HG03066 (cell line): ENCODE measurements around the gene CCNL2.
"Not testable (repeated sequence)": the region's sequence is repeated elsewhere in the genome, so short reads cannot be mapped to it uniquely, and the experiment has no call there.

Source experiments
- ATAC-seq: cut with Tn5 transposase; IDR thresholded peaks from one replicate; pipeline ENCODE4 v1.9.1; 2021; ENCODE audit warnings: low read depth; ENCODE audit not compliant: unreplicated experiment

CCNL2 gene

DNA sequence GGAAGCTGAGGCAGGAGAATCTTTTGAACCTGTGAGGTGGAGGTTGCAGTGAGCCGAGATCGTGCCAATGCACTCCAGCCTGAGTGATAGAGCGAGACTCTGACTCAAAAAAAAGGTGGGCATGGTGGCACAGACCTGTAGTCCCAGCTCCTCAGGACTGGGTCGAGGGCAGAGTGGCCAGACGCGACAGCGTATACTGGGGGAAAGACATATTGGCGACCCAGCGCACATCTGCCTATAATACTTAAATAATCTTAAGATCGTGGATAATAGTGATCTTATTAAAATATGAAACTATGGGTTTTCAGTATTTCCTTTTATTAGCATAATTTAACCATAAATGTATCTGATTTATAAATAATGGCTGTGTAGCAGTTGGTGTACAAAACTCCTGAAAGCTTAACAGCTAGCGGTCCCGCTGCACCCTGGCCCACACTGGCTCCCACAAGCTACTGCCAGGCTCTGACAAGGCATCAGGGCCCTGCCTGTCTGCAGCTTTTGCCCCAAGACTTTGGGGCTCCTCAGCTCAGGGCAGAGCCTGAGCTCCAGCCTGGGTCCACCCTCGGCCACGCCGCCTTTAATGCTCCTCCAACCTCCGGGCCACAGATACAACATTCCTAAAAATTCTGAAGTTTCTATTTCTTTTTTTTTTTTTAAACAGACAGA, 21.5 kb downstream of the CCNL2 start:
- ATAC-seq = no peak

- ATAC-seq = no peak
Observed at GRCh38 chr1:1376551-1377226, 22.4 kb downstream of the CCNL2 start.

DNA sequence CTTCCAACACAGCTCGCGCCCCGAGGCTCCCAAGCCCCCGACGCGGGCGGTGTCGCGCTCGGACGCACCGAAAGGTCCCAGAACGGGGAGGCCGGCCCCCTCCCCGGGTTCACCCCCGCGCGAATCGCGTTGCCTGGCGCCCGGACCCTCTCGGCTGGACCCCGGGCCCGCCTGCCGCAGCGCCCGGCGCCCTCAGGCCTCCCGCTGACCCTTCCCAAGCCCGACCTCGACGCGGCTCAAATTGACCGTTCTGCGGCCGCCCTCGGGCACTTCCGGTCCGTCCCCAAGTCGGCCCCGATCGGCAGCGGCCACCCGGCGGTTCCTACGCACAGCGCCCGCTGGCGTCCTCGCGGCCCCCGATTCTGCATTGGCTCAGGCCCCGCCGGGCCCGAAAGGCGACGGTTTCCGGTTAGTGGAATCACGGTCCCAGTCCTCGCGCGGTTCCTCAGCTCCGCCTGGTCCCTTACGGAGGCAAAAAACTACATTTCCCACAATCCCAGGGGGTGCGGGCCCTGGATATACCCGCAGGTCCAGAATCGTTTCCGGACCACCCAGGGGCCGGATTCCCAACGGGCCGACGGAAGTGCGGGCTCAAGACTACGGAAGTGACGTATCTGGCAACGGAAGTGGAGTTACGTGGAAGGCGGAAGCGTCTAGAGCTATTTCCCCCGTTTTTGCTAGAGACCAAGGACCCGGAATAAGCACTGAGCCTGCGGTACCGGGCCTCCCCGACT, 24.0 kb downstream of the CCNL2 start, which contains the start of gene AURKAIP1:
TSS of gene AURKAIP1 (minus strand) at position 279 of the 734 bp plus-strand sequence. CDS start 451 bp downstream, outside the sequence.
- ATAC-seq = peak; percentile 87

GRCh38 chr1:1374589-1374928, 24.6 kb downstream of the CCNL2 start:
- no peak for ATAC-seq

DNA sequence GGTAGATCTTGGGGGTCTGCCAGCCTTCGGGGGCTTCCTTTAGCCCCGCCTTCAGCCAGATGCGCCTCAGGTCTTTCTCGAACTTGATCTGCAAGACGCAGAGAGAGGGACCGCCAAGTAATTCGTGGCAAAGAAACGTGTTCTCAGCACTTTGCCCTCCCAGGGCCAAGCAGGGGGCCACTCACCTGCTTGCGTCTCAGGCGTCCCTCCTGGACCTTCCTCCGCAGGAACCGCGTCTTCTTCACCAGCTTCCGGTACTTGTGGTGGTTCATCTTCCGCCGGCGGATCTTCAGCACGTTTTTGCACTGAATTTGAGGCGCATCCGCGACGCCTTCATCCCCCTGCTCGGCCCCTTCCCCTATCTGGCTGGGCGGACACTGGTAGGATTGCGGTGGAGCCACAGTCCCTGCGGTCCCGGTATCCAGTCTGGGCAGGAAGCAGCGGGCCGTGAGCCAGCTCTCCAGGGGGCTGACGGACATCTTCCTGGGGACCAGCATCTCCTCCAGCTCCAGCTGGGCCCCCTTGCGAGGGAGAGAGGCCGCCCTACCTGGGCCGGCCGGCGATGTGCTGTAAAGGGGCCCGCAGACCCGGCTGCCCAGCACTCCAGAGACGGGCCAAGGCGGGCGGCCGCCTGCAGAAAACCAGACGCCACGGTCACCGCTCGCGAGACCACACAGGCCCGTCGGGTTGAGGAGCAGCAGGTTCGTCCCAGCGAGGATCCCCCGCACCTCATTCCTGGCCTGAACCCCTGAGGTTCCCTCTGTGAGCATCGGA, 25.1 kb downstream of the CCNL2 start:
- ATAC-seq = no peak

GRCh38 chr1:1373051-1373814, 25.9 kb downstream of the CCNL2 start:
- ATAC-seq = no peak

DNA sequence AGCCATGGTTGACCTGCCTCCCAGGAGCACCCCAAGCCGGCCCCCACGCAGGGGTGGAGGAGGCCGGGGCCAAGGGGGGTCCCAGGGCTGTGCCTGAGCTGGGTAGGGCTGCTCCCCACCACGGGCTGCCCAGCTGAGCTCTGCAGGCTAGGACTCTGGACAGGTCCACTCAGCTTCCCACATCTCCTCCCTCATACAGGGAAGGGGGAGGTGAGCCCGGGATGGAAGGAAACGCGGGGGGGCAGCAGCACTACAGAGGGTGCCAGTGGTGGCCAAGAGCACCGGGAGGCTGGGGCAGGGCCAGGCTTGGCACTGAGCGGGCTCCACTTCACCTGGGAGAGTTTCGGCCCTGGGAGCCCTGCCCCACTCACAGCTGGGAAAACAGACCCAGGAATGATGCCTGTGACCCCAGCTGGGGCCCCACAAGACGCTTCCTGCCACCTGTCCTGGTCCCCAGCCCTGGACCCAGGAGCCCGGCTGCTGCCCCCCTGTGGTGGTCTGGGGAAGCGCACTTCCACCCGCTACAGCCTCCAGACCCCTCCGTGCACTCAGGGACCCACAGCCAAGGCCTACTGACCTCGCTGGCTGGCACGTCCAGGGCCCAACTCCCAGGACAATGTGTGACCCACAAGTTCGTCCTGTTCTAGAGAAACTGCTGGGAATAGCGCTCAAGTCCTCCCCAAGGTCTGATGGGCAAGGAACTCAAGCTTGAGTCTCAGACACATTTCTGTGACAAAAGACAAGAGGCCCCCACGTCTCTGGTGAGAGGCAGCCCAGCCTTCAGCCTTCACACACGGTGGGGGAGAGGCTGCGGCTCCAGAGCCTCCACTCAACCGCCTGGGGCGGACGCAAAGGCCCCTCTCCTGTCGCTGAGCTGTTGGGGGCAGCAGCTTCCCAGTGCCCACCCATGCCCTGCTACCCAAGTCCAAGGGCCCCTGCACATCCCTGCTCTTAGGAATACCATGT, 27.1 kb downstream of the CCNL2 start:
- ATAC-seq = no peak

GRCh38 chr1:1371364-1371745, 27.8 kb downstream of the CCNL2 start:
- no peak for ATAC-seq

- no peak for ATAC-seq
Observed at GRCh38 chr1:1370771-1371300, 28.3 kb downstream of the CCNL2 start.

GRCh38 chr1:1370094-1370493, 29.0 kb downstream of the CCNL2 start:
- ATAC-seq = not testable (repeated sequence)

- no peak for ATAC-seq
Observed at GRCh38 chr1:1367315-1367714, 31.8 kb downstream of the CCNL2 start.

GRCh38 chr1:1366699-1367066, 32.5 kb downstream of the CCNL2 start:
- ATAC-seq = no peak

DNA sequence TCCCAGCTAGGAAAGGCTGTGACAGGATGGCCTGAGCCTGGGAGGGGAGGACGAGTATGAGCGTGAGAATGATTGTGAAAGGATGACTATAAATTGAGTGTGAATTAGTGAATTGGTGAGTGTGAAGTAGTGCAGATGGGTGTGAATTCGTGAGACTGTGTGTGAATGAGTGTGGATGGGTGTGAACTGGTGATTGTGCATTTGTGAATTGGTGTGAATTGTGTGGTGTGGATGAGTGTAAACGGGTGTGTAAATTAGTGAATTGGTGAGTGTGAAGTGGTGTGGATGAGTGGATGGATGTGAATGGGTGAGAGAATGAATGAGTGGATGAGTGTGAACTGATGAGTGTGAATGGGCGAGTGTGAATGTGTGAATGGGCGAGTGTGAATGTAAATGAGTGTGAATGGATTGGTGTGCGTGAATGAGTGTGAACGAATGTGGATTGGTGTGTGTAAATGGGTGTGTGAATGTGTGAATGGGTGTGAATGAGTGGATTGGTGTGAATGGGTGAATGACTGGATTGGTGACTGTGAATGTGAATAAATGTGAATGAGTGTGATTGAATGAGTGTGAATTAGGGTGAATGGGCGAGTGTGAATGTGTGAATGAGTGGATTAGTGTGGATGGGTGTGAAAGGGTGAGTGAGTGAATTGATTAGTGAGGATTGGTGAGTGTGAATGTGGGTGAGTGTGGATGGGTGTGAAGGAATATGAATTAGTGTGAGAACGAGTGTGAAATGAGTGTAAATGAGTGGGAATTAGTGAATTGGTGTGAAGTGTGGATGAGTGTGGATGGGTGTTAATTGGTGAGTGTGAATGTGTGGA, 33.0 kb downstream of the CCNL2 start:
- ATAC-seq = no peak

GRCh38 chr1:1364266-1364665, 34.9 kb downstream of the CCNL2 start:
- no peak for ATAC-seq

GRCh38 chr1:1361982-1362423, 37.1 kb downstream of the CCNL2 start:
- no peak for ATAC-seq

- ATAC-seq = no peak
Observed at GRCh38 chr1:1361233-1361981, 37.7 kb downstream of the CCNL2 start.

- ATAC-seq = no peak
Observed at GRCh38 chr1:1360506-1361169, 38.5 kb downstream of the CCNL2 start.
